GM19023 (cell line): Measurements from ENCODE around the gene SUB1.

Experiments used
- ATAC-seq: cut with Tn5 transposase; IDR thresholded peaks from one replicate; pipeline ENCODE4 v1.9.1; 2021; ENCODE audit warnings: mild to moderate bottlenecking, moderate library complexity; ENCODE audit not compliant: unreplicated experiment

The SUB1 gene

DNA sequence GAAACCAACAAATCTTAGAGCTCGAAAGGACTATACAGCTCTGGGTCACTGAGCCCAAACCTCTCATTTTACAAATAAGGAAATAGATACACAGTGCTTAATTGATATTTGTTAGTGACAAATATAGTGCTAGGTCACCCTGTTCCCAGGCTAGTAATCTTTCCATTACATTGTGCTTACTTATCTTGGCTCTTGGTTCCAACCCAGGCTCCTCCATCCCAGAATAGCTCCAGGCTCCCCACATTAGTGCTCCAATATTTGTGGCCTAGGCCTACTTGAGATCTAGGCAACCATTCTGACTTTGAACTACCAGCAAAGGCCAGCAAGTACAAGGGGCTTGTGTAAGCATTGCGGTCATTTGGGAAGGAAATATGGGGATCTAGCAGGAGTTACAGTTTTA, 21.7 kb upstream of the SUB1 start:
- no peak for ATAC-seq

DNA sequence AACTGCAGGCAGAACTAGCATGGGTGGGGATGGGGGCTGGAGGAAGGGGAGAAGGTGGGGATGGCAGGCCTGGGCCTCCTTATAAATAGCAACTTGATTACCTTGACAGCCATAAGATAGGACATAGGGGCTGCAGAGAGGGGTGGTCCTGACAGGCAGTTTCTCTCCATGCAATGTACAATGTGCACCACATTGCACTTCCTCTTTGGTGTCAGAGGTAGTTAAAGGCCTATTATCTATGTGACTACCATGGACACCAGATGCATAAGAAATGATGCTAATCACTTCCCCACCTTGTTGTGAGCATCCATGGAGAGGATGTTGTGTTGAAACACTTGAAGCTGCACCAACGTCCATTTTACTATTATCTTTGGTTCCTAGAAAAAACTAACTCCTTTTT, 20.2 kb upstream of the SUB1 start:
- ATAC-seq = no peak

DNA sequence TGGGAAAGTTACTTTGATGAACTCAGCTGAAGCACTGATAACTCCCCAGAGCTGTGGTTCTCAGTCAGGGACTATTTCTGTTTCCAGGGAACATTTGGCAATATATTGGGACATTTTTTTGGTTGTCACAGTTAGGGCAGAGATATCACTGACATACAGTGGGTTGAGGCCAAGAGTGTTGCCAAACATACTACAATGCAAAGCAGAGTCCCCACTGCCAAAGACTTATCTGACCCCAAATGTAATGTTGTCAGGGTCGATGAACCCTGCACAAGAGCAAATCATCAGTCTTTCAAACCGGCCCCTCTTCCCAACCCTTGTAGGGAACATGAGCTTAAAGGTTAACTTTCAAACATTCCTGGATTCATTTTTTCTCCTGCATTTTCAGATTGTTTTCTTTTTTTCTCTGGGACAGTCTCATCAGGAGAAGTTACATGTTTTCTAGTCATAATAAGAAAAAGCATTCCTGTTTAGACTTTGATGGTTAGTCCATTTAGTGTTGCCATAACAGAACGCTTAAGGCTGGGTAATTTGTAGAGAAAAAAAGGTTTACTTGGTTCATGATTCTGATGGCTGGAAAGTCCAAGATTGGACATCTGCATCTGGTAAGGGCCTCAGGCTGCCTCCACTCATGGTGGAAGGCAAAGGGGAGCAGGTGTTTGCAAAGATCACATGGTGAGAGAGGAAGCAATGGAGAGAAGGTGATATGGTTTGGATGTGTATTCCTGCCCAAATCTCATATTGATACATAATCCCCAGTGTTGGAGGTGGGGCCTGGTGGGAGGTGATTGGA, 18.8 kb upstream of the SUB1 start:
- ATAC-seq = no peak

DNA sequence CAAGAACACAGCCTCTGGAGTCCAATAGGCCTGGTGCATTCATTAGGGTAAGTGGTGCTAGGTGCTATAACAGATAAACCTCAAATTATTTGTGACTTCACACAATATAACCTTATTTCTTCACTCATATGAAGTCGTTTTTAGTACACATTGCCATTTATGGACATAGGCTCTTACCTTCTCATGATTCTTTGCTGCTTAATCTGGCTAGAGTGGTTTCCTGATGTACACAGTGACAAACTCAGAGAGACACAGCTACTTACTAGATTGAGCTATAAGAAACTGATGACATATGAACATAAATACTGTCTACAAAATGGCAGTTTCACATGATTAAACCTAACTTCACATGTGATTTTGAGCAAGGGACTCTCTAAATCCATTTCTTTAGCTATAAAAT, 14.2 kb upstream of the SUB1 start:
- no peak for ATAC-seq

DNA sequence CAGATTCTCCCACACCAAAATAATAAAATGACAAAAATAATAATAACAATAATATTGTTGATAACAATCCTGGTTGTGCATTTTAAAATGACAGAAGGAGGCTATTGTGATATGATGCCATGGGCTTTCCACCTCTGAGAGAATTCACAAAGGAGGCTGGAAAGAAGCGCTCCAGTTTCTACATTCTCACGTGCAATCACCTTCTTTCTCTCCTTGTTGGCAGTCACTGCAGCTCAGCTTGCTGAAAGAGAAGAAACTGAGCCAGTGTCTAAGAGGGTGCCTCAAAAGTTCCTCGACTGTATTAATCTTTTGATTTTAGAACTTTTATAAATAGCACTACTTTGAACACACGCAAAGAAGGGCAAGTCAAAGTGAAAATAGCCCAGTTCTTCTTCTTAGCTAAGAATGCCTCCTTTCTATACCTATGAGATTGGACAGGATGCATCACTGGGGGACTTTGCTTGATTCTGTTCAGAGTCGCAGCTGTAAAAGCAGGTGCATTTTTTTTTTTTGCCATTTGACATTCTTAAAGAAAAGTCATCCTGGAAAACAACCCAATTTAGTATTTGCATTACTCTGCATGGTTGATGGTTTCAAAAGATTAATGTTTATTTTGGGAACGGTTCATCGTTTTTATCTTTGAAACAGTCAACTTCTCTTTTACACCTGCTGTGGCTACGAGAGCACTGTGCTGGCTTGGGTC, 12.4 kb upstream of the SUB1 start:
- ATAC-seq = peak; percentile 88

DNA sequence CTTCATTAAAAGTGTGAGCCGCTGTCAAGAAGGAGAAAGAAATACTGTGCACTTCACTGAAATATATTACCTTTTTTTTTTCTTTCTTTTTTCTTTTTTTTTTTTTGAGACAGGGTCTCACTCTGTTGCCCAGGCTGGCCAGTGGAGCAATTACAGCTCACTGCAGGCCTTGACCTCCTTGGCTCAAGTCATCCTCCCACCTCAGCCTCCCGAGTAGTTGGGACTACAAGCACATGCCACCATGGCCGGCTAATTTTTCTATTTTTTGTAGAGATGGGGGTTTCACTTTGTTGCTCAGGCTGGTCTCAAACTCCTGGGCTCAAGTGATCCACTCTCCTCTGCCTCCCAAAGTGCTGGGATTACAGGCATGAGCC, 11.9 kb upstream of the SUB1 start:
- peak; percentile 4 for ATAC-seq

DNA sequence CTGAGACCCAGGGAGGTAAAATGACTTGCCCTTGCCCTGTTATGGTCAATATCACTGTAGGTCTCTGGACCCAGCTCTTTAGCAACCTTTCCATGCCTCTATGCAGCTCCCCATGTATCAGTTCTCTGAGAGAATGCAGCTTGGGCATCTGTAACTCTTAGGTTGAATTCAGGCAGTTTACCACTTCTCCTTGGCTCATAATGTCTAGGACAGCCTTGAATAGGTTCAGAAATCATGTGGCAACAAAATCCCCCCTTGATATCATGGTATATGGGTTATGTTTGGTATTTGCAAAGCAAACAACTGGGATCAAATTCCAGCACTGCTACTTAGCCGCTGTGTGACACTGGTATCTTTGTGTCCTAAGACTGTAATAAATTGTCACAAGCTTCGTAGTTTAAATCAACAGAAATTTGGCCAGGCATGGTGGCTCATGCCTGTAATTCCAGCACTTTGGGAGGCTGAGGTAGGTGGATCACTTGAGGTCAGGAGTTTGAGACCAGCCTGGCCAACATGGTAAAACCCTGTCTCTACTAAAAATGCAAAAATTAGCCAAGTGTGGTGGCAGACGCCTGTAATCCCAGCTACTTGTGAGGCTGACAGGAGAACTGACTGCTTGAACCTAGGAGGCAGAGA, 10.7 kb upstream of the SUB1 start:
- ATAC-seq = no peak

DNA sequence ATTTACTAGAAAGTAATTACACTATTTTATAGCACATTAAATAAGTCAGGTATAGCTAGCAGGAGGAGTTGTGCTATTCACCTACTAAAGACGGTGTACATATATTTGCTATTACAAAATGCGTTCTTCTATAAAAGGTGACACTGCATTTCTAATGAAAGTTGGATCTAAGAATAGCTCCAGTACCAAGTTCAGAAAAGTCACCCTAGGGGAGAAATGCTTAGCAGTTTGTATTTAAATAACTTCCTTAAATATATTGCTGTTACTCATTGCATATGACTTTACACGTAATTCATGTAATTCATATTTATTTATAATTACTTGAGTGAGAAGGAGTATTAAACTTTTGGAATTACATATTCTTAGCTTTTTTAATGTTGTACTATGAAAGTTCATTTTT, 7.0 kb upstream of the SUB1 start:
- no peak for ATAC-seq

DNA sequence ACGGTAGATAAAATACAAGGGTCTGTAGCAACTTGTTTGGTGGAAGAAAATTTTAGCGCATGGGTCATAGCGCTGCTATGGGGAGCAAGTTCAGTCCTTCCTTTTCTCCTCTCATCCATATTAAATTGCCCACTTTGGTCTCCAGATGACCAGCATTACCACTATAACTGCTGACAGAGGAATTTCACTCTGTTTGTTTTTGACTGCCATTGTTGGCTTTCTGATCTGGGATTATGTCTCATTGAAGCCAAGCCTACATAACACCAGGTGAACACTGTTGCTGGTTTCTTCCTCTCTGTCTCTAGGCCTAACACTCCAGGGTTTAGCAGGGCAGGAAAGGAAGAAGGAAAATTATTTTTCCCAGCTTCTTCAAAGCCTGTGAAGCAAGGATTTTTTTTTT, 6.6 kb upstream of the SUB1 start:
- ATAC-seq = no peak

DNA sequence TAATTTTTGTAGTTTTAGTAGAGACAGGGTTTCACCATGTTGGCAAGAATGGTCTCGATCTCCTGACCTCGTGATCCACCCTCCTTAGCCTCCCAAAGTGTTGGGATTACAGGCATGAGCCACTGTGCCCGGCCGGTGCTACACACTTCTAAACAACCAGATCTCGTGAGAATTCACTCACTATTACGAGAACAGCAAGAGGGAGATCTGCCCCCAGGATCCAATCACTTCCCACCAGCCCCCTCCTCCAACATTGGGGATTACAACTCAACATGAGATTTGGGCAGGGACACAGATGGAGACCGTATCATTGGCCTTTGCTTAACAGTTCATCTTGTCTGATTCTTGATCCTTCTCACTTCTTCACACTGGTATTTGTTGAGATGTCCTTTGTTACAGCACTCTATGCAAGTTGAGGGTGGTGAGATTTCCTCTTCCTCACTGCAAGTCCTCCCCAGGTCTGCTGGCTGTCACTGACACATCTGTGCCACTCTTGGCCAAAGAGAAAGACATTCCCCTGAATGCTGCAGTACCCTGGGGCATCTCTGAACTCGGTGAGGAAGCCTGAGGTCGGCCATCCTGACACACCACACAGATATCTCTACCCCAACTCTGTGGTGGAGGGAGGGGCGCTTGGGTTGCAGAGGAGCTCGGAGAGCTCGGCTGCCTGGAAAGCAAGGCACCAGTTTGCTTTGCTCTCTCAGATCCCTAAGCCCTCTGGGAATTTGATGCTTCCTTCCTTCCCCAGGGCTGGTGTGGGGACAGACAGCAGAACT, 4.2 kb upstream of the SUB1 start:
- no peak for ATAC-seq

DNA sequence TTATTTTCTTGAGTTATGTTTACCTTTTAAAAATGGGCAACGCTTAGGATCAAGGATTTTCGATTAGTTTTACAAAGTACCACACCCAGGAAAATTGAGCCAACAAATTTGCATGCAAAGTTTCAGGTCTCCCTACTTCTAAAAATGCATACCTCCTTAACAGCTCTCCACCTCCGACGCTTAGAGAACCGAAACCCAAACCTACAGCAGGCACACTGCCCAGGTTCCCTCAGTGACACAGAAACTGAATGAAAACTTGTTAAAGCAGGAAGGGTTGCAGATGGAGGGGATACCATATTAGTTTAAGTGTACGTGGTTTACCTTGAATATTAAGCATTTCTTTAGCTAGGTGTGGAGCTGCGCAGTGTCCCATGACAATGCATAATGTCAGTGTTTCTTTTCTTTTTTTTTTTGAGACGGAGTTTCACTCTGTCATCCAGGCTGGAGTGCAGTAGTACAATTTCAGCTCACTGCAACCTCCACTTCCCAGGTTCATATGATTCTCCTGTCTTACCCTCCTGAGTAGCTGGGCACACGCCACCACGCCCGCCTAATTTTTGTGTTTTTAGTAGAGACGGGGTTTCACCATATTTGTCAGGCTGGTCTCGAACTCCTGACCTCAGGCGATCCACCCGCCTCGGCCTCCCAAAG, 1.6 kb upstream of the SUB1 start:
- peak; percentile 61 for ATAC-seq

DNA sequence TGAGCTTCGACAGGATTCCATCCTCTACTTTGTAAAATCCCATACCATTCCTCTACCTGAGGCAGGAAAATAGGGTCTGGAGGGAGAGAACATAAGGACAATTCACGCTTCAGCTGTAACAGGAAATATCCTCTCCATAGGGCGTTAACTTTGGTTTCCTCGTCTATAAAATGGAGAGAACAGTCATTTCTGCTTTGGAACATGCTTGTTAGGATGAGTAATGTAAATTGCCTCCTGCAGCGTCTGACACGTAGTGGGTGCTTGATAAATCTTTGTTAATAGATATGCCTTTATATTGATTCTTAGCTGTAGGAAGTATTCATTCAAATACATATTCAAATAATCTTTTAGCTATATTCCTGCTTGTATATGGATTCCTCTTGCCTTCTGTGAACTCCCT, 711 bp upstream of the SUB1 start:
- ATAC-seq = no peak

DNA sequence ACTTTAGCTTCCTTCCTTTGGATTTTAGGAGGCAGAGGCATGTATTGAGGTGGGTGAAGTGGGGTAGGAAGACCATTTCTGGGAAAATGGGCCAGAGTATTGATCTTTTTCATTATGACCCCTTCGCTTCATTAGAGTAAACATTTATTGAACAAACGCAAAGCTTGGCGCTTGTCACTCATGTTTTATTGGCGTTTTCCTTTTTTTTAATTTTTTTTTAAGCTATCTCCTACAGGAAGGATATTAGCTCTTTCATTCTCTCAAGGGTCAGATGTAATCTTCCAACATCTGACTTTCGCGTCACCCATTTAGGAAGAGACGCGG, 273 bp upstream of the SUB1 start:
- ATAC-seq = no peak

DNA sequence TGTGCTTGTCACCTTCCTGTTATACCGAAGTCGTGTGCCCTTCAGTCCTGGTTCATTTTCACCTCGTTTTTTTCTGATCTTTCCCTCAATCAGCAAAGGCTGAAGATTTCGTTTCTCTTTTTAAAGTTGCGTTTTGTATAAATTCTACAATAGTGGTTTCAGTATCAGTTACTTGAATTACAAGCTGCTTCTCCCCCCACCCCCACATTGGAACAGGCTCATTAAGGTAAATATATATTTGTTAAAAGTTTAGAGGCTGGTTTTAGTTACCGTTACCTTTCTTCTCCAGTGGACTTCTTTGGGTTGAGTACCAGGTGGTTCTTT, 881 bp downstream of the SUB1 start:
- ATAC-seq = no peak

DNA sequence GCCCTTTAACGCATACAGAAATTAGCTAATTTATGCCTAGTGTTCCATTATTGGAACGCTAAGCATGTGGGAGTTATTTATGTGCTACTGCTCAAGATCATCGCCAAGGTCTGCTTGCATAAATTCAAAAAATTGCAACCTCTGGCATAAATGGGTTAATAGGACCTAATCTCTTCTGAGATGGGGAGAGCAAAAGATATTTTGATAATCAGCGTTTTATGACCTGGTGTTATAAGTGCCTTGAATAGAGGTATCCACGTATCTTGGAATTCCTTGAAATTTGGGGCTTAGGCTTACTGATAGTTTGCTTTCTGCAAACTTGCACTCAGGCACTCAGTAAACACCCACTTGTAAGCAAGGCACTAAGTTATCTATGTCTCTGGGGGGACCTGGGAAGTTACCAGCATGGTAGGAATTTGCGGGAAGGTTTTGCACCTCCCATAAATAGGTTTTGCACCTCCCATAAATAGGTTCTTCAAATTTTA, 1.8 kb downstream of the SUB1 start:
- no peak for ATAC-seq

DNA sequence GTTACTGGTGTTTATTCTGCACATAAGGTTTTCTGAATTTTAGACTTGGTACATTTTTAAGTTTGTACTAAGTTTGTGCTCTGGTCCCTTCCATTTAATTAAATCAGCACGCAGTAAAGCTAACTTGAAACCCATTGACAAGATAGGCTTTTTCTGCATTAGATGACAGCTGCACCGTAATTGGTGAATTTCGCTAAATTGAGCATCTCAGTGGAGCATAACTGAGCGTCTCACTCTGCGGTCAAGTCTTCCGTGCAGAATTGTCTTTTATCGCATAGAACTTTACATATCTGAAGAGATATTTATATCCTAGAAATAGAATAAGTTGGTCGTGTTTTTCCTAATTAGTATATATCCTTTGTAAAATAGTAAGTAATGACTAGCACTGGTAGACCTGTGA, 4.1 kb downstream of the SUB1 start:
- ATAC-seq = no peak

DNA sequence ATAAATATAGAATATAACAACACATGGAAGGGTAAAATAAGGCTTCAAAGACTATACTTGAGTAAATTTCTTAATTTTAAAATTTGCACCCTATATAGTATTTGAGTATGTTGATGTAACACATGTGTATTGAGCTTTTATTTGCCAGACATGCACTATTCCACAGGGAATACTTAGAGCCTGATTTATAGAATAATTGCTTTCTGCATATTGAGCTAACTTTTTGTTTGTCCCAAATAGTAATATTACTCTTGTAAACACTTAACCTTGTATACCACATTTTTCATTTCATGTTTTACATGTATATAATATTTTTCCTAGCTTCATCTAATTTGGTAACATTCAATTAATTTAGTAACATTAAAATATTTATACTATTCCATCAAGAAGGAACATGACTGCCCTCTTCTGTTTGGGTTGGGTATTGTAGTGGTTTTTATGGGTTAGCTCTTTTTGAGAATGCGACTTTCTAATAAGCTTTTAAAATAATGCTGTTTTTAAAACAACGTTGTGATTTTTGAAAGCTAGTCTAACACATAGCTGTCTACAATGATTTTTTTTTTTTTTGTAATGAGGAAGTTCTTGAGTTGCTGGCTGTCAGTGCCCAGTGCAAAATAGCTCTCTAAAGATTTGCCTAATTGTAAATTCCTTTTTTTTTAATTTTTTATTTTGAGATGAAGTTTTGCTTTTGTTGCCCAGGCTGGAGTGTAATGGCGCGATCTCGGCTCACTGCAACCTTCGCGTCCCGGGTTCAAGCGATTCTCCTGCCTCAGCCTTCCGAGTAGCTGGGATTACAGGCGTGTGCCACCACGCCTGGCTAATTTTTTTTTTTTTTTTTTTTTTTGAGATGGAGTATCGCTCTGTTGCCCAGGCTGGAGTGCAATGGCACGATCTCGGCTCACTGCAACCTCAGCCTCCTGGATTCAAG, 4.8 kb downstream of the SUB1 start:
- no peak for ATAC-seq

DNA sequence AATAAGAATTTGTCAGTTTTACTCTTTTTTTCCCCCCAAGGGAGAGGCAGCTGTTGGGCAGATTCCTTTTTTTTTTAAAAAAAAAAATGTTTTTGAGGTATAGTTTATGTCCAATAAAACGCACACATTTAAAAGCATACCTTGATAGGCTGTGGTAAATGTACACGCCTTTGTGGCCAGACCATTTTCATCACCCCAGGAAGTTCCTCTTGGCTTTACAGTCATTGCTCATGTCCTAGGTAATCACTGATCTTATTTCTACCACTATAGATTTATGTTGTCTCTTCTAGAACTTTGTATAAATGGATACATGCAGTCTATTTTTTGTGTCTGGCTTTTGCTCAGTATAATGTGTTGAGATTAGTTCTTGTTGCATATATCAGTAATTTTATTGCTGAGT, 9.8 kb downstream of the SUB1 start:
- no peak for ATAC-seq

DNA sequence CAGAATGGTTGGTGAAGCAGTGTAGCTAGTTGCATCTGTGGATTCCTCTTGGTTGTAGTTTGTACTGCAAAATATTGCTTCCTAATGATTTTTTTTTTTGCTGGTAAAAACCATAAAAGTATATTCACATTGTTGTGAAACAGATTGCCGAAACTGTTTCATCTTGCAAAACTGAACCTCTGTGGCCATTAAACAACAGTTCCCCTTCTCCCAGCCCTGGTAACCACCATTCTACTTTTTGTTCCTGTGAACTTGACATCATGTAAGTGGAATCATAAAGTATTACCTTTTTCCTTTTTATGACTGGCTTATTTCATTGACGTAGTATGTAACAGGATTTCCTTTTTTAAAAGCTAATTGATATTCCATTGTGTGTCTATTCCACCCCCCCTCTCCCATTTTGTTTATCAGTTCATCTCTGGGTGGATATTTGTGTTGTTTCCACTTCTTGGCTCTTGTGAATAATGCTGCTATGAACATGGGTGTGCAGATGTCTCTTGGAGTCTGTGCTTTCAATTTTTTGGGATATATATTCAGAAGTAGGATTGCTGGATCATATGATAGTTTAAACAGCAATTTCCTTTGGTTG, 11.8 kb downstream of the SUB1 start:
- ATAC-seq = no peak
